Measurements from ENCODE around the gene PLLP.

The PLLP gene

GRCh38 chr16:57284209-57284951 is at the start of gene PLLP:
Gene PLLP, minus strand, starts transcription at chr16:57284672. Its CDS starts 132 bp downstream, at chr16:57284540.
- no peak for DNase-seq

GRCh38 chr16:57333402-57333801 is 48.9 kb upstream of the PLLP start:
- no peak for DNase-seq

- no peak for DNase-seq
Observed at GRCh38 chr16:57331355-57331754, 46.9 kb upstream of the PLLP start.

- DNase-seq = no peak
Observed at GRCh38 chr16:57329718-57330327, 45.4 kb upstream of the PLLP start.

GRCh38 chr16:57325458-57325857 is 41.0 kb upstream of the PLLP start:
- DNase-seq = no peak

GRCh38 chr16:57324749-57325148 is 40.3 kb upstream of the PLLP start:
- DNase-seq = peak; percentile 66

- no peak for DNase-seq
Observed at GRCh38 chr16:57319646-57320045, 35.2 kb upstream of the PLLP start.

- no peak for DNase-seq
Observed at GRCh38 chr16:57318240-57318970, 33.9 kb upstream of the PLLP start.

- no peak for DNase-seq
Observed at GRCh38 chr16:57316390-57317017, 32.0 kb upstream of the PLLP start.

GRCh38 chr16:57315416-57315815 is 30.9 kb upstream of the PLLP start:
- no peak for DNase-seq

GRCh38 chr16:57314161-57314785 is 29.8 kb upstream of the PLLP start:
- no peak for DNase-seq

GRCh38 chr16:57313509-57313908 is 29.0 kb upstream of the PLLP start:
- no peak for DNase-seq

- no peak for DNase-seq
Observed at GRCh38 chr16:57310801-57311200, 26.3 kb upstream of the PLLP start.

- no peak for DNase-seq
Observed at GRCh38 chr16:57308041-57308440, 23.6 kb upstream of the PLLP start.

- no peak for DNase-seq
Observed at GRCh38 chr16:57307365-57307764, 22.9 kb upstream of the PLLP start.

- DNase-seq = no peak
Observed at GRCh38 chr16:57306676-57307341, 22.3 kb upstream of the PLLP start.

GRCh38 chr16:57305159-57305811 is 20.8 kb upstream of the PLLP start:
- DNase-seq = no peak

GRCh38 chr16:57304169-57305061 is 19.9 kb upstream of the PLLP start:
- DNase-seq = no peak

- DNase-seq = no peak
Observed at GRCh38 chr16:57303910-57304168, 19.4 kb upstream of the PLLP start.

GRCh38 chr16:57303021-57303909 is 18.8 kb upstream of the PLLP start:
- no peak for DNase-seq

Measured in MV-4-11 (cell line).